SK-MEL-5 (cell line): Measurements from ENCODE around the gene CST9L. TPM values are rescaled to one million over a fixed set of nuclear protein-coding genes. Genes with fewer than 3 reads are reported as not detected.
A peak's percentile ranks its signal among the peaks of the same experiment; 100 is the strongest.

ENCODE experiments used
- DNase-seq: peaks from one replicate; pipeline ENCODE4 v3.0.0-alpha.2; 2016; ENCODE audit warnings: low read depth, low spot score
- in situ Hi-C: cut with HindIII; loops from 2 replicates; pipeline ENCODE4 v1.10.0; 2016; ENCODE audit warnings: low sequenced_read_pairs, high pct_unique_total_duplicates, low pct_unique_long_range_greater_than_20kb
- polyA plus RNA-seq, 2 experiments: library from polyadenylated mRNA; depleted of rRNA; stranded (reverse); fragments of >200 nt; gene quantifications; 2 replicates each; pipeline ENCODE4 v1.2.3, GENCODE V29; 2015
- total RNA-seq: library from RNA; depleted of rRNA; stranded (reverse); fragments of >200 nt; shearing (Covaris generic); gene quantifications from 2 replicates; pipeline ENCODE4 v1.2.3, GENCODE V29; 2014; rRNA removed

CST9L gene
- total RNA-seq, result not detected in 2 replicates
- not detected in 2 replicates for polyA plus RNA-seq (2015; cell fraction: cytosol; rRNA removed)
- not detected in 2 replicates for polyA plus RNA-seq (2015; cell fraction: nucleus; rRNA removed)

GRCh38 chr20:23568320-23568970 is at the start of gene CST9L:
TSS of gene CST9L (minus strand) at chr20:23568484. CDS start at chr20:23568450, 34 bp downstream.
- DNase-seq, result no peak
- in situ Hi-C loops, result no loop called here

- in situ Hi-C loops, result no loop called here
- no peak for DNase-seq
Observed at GRCh38 chr20:23614163-23614562, 45.9 kb upstream of the CST9L start.

DNA sequence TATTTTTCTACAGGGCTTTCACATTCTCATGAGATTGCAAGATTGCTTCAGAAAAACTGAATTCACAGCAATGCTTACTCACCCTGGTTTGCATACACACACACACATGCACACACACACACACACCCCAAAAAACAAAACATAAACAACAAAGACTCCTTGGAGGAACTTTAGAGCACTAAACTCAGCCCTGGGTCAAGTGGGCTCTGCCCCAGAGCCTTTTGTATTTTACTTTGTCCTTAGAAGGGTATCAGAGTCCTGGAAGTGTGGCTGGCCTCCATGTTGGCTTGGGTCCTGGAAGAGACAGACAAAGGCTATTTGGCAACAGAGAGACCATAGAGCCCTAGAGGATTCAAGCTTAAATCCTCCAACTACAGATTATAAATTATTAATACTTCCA is 45.4 kb upstream of the CST9L start:
- in situ Hi-C loops, result no loop called here
- no peak for DNase-seq

DNA sequence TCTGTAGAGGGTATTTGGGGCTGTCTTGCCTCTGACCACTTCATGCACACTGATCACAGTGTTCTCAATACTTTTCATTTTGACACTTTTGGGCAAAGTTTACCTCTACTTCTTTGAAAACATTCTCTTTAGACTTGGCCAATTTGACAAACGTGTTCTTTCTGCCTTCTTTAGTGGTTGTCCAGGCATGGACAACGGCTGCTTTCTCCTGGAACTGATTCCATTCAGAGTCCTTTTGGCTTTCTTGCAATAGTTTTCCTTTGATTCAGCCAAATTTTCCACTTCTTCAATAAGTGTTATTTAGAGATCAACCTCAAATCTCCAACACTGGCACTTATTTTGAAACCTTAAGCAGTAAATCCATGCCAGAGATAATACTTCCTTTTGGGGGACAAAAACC is 44.1 kb upstream of the CST9L start:
- no peak for DNase-seq
- in situ Hi-C loops, result no loop called here

GRCh38 chr20:23609486-23610109 is 41.3 kb upstream of the CST9L start:
- in situ Hi-C loops, result no loop called here
- DNase-seq, result no peak

GRCh38 chr20:23608251-23608846 is 40.1 kb upstream of the CST9L start:
- in situ Hi-C loops, result no loop called here
- no peak for DNase-seq

- in situ Hi-C loops, result no loop called here
- DNase-seq, result no peak
Observed at GRCh38 chr20:23607497-23608245, 39.4 kb upstream of the CST9L start.

DNA sequence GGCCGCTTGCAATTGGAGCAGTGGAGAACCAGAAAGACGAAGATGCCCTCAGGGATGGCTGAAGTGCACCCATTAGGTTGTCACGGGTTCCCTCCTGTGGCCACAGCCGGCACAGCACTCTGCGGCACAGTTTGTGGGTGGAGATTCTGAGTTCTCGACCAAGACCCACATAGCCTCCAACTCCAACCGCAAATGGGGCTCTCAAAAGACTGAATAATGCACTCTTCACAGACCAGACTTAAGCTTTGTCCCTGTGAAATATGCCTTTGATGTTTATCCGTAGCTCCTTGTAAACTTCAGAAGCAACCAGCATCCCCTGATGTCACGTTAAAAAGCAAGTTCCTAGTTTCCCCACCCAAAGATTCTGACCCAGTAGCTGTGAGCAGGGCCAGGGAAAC is 38.4 kb upstream of the CST9L start:
- DNase-seq, result peak; percentile 86
- in situ Hi-C loops, result no loop called here

- no peak for DNase-seq
- in situ Hi-C loops, result no loop called here
Observed at GRCh38 chr20:23605867-23606651, 37.8 kb upstream of the CST9L start, which contains the start of gene CST9. TSS of gene CST9 (minus strand) at chr20:23605917. CDS start at chr20:23605864, 53 bp downstream.

- in situ Hi-C loops, result no loop called here
Observed at GRCh38 chr20:23604306-23604705, 36.0 kb upstream of the CST9L start.

DNA sequence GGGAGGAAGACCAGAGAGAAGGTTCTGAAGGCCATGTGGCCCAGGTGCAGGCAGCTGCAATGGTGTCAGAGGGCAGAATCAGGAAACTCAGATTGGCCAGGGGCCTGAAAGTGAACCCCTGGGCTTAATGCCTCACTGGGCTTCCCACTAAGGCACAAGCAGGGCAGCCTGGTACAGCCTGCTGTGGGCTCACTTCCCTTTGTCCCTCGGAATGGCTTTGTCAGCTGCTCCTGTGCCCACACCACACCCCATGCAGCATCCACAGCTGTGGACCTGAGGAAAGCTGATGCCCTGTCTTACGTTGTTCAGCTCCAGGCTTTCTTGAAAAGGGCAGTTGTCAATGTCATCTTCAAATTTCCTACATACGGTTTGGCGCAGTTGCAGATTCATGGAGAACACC is 35.0 kb upstream of the CST9L start:
- no peak for DNase-seq
- in situ Hi-C loops, result no loop called here

More at GRCh38 chr20:23604306-23604705, 36.0 kb upstream of the CST9L start:
- DNase-seq, result no peak

GRCh38 chr20:23602699-23603098 is 34.4 kb upstream of the CST9L start:
- in situ Hi-C loops, result no loop called here
- DNase-seq, result no peak

DNA sequence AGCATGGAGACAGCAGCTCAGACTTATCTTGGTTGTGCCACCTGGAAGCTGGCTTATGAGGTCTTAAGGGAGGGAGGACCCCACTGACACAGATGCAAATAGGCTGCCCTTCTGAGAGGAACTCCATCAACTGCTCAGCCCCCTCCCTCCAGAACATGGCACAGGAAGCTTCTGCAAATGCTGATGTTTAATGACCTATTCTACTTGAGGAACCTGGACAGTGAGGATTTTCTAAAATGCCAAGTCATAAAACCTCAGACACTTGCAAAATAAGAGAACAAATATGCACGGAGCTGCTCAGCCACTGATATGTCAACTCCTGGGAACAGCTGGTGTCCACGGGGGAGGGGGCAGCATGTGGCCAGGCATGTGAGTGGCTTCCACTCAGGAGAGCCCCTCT is 34.0 kb upstream of the CST9L start:
- in situ Hi-C loops, result no loop called here
- DNase-seq, result no peak

DNA sequence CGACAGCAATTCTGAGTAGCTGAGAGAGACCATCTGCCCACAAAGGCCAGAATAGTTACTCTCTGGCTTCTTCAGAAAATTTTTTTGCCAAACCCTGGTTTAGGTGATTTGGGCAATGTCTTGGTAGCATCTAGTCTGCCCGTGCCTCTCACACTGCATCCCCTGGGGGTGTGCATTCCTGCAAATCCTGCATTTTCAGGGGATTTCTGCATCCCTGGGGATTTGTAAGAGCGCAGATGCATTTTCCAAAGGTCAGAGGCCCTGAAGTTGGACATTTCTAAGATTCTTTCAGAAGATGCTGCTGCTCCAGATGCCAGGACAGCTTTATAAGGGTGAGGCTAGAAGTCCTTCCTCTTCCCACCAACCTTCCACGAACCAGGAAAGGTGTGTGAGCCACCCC is 33.4 kb upstream of the CST9L start:
- DNase-seq, result no peak
- in situ Hi-C loops, result no loop called here

DNA sequence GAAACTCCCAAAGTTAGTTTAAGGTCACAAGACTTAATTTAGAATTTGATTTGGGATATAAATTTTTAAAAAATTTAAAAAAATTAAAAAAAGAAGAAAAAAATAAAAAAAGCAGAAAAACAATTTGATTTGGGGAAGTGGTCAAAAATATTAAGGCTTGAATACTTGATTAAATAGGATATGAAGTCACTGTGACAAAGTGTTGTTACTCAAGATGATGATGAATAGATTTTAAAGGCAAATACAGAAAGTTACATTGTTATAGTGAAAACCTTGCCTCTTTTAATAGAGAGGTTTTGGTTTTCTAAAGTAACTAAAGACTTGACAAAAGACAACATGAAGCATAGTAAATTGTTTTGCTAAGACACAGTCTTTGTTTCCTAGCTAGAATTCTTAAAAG is 30.2 kb upstream of the CST9L start:
- no peak for DNase-seq
- in situ Hi-C loops, result no loop called here

GRCh38 chr20:23596579-23597250 is 28.4 kb upstream of the CST9L start:
- in situ Hi-C loops, result no loop called here
- DNase-seq, result peak; percentile 26

DNA sequence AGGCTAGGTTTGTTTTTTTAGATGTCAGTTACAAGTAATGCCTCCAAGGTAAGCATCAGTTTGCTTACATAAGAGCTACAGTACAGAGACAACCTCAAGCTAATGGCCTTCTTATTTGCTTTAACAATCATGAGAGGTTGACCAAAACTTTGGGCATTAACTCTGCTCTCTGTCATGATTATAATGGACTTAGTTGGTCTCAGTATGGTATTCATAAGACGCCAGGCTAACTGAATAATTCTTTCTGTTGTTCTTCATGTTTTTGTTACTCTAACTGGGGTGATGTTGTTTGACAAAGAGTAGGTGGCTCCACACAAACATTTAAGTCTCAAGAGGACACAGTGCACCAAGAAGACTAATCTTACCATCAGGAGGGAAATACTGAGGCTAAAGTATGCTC is 27.7 kb upstream of the CST9L start:
- no peak for DNase-seq
- in situ Hi-C loops, result no loop called here
